ENCODE measurements around the gene SIX5.

Gene SIX5

GRCh38 chr19:45763691-45764294 lies 5.3 kb downstream of the SIX5 start:
- DNase-seq (ENCODE audit: insufficient read length, low spot score) (no peak), FAIRE-seq (no peak)
- TF ChIP-seq, protein P1, sequence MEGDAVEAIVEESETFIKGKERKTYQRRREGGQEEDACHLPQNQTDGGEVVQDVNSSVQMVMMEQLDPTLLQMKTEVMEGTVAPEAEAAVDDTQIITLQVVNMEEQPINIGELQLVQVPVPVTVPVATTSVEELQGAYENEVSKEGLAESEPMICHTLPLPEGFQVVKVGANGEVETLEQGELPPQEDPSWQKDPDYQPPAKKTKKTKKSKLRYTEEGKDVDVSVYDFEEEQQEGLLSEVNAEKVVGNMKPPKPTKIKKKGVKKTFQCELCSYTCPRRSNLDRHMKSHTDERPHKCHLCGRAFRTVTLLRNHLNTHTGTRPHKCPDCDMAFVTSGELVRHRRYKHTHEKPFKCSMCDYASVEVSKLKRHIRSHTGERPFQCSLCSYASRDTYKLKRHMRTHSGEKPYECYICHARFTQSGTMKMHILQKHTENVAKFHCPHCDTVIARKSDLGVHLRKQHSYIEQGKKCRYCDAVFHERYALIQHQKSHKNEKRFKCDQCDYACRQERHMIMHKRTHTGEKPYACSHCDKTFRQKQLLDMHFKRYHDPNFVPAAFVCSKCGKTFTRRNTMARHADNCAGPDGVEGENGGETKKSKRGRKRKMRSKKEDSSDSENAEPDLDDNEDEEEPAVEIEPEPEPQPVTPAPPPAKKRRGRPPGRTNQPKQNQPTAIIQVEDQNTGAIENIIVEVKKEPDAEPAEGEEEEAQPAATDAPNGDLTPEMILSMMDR (IDR thresholded peaks at IDR 0.05; ENCODE audit: insufficient read depth, missing control alignments) = no peak

DNA sequence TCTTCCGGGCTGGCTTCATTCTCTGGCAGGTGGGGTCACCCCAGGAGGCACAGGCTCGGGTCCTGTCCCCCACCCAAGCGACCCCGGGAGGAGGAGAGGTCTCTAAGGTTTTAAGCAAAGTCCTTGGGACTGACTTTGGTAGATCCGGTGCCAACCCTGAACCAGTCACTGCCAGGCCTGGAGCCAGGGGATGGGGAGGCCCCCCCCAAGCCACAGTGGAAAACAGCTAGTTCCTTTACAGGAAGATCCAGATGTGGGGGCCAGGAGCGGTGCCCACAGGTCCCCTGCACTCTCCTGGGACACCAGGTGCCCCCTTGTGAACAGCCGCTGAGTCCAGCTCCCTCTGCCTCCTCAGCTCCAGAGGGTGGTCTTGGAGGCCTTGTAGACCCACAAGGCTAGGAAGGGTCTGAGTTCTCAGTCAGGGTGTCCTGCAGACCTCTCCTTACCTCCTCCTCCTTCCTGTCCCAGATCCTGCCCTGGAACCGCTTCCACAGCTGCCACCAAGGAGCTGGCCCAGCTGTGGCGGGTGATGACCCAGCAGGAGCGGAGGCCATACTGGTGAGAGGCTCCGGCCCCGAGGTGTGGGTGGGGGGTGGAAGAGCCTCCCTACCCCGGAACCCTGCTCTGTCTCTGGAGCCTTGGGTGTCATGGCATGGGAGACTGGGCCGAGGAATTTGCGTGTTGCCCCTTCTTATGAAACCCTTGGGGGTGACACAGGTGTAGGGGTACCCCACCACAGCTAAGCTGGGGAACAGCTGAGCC lies 6.0 kb downstream of the SIX5 start:
- TF ChIP-seq, protein P1 (IDR thresholded peaks at IDR 0.05; ENCODE audit: insufficient read depth, missing control alignments) = no peak
- FAIRE-seq (no peak), DNase-seq (ENCODE audit: insufficient read length, low spot score) (no peak)

- FAIRE-seq (no peak), DNase-seq (ENCODE audit: insufficient read length, low spot score) (no peak)
- TF ChIP-seq, protein P1 (IDR thresholded peaks at IDR 0.05; ENCODE audit: insufficient read depth, missing control alignments) = no peak
Observed at GRCh38 chr19:45761714-45762113, 7.3 kb downstream of the SIX5 start.

GRCh38 chr19:45758921-45759320 lies 10.1 kb downstream of the SIX5 start:
- TF ChIP-seq, protein P1 (IDR thresholded peaks at IDR 0.05; ENCODE audit: insufficient read depth, missing control alignments) = no peak
- FAIRE-seq = no peak
- DNase-seq (ENCODE audit: insufficient read length, low spot score) = no peak

DNA sequence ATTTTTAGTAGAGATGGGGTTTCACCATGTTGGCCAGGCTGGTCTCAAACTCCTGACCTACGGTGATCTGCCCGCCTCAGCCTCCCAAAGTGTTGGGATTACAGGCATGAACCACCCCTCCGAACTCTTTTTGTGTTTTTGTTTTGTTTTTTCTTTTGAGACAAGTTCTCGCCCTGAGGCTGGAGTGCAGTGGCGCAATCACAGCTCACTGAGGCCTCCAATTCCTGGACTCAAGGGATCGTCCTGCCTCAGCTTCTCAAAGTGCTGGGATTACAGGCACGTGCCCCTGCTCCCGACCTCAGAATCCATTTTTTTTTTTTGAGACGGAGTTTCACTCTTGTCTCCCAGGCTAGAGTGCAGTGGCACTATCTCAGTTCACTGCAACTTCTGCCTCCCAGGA lies 11.4 kb downstream of the SIX5 start:
- DNase-seq (ENCODE audit: insufficient read length, low spot score) = no peak
- TF ChIP-seq, protein P1 (IDR thresholded peaks at IDR 0.05; ENCODE audit: insufficient read depth, missing control alignments) = no peak
- no peak for FAIRE-seq

GRCh38 chr19:45754323-45754722 lies 14.7 kb downstream of the SIX5 start:
- DNase-seq (ENCODE audit: insufficient read length, low spot score) (no peak), FAIRE-seq (no peak)
- TF ChIP-seq, protein P1 (IDR thresholded peaks at IDR 0.05; ENCODE audit: insufficient read depth, missing control alignments) = no peak

- FAIRE-seq (no peak), DNase-seq (ENCODE audit: insufficient read length, low spot score) (no peak)
- TF ChIP-seq, protein P1 (IDR thresholded peaks at IDR 0.05; ENCODE audit: insufficient read depth, missing control alignments) = no peak
Observed at GRCh38 chr19:45753548-45753947, 15.5 kb downstream of the SIX5 start.
